Dendritic cell treated with granulocyte-macrophage colony-stimulating factor and Interleukin-4, amounts not matched to agents 40 ng/mL and 50 ng/mL, for 4 days (primary cell): ENCODE measurements around the gene TAF4B.
"Not testable (repeated sequence)": the region's sequence is repeated elsewhere in the genome, so short reads cannot be mapped to it uniquely, and the experiment has no call there.

Source experiments
- H3K27ac Mint-ChIP-seq: one replicate; pipeline ENCODE4 v1.8.0; 2022; ENCODE audit warnings: mild to moderate bottlenecking, mixed read lengths
- H3K27me3 Mint-ChIP-seq: one replicate; pipeline ENCODE4 v1.8.0; 2022; ENCODE audit warnings: mild to moderate bottlenecking, mixed read lengths
- H3K36me3 Mint-ChIP-seq: one replicate; pipeline ENCODE4 v1.8.0; 2022; ENCODE audit warnings: low read depth, mixed read lengths
- H3K4me1 Mint-ChIP-seq: one replicate; pipeline ENCODE4 v1.8.0; 2022; ENCODE audit warnings: low read depth, mixed read lengths
- H3K4me3 Mint-ChIP-seq: one replicate; pipeline ENCODE4 v1.8.0; 2022; ENCODE audit warnings: mild to moderate bottlenecking, moderate library complexity, mixed read lengths
- H3K9me3 Mint-ChIP-seq: one replicate; pipeline ENCODE4 v1.8.0; 2022; ENCODE audit warnings: mixed read lengths
- intact Hi-C: fragments of 100-400 bp; cut with micrococcal nuclease; formaldehyde crosslinking; loops from one replicate; pipeline ENCODE4 v1.15.0; 2022

The TAF4B gene

DNA sequence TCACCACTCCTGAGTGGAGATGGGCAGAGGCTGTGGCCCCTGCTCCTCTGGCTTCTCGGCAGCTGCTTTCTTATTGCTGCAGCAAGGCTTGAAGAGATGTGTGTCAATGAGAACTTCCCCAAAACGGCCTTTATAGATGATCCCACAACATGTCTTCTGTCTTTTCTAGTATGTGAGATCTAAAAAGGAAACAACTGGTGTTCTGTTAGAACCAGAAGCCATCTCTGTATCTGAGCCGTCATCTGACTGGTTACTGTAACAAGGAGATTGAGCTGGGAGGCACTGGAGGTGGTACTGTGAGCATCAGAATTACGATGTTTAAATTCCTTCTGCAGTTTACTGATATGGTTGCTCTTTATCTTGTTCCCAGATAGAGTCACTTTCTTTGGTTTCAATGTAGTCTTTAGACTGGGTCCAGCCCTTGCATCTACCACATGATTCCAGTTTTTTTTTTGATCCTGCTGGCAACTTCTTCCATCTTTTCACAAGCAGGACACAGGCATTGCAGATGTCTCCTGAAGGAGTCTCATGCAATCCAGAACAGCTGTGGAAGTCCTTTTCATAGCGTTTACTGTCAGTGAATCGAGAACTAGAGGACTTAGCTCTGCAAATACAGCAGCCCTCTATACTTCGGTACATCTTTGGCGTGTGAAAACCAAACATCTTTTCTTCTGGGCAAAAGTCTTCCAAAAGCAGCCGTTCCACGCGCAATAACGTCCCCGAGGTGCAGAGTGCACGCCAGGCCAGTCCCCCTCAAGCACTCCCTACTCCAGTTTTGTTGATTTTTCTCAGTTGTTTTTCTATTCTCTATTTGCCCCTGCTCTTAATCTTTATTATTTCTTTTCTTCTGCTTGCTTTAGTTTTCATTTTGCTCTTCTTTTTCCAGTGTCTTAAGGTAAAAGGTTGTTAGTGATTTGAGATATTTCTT is 29.7 kb downstream of the TAF4B start:
- intact Hi-C loops, result no loop called here
- peaks cover 16% of the 10 kb centered on the region for H3K4me1 Mint-ChIP-seq
- no peak overlapping the region for H3K27ac Mint-ChIP-seq
- no peaks in the 10 kb centered on the region for H3K27me3 Mint-ChIP-seq
- H3K9me3 Mint-ChIP-seq, result no peaks in the 10 kb centered on the region
- no peak overlapping the region for H3K4me3 Mint-ChIP-seq
- no peaks in the 10 kb centered on the region for H3K36me3 Mint-ChIP-seq

DNA sequence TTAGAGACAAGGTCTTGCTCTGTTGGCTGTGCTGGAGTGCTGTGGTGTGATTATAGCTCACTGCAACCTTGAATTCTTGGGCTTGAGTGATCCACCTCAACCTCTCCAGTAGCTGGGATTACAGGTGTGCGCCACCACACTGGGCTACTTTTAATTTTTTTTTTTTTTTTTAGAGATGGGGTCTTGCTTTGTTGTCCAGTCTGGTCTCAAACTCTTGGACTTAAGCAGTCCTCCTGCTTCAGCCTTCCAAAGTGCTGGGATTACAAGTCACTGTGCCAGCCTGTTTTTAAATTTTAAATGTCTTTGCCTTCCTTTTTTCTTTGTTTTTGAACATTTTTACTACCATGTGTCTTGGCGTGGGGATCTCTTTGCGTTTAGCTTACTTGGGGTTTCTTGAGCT is 32.5 kb downstream of the TAF4B start:
- Mint-ChIP-seq H3K4me1 (peaks cover 12% of the 10 kb centered on the region), H3K36me3 (no peaks in the 10 kb centered on the region), H3K4me3 (no peak overlapping the region), H3K27me3 (no peaks in the 10 kb centered on the region), H3K27ac (no peak overlapping the region), H3K9me3 (peaks cover 11% of the 10 kb centered on the region)
- intact Hi-C loops, result no loop called here

DNA sequence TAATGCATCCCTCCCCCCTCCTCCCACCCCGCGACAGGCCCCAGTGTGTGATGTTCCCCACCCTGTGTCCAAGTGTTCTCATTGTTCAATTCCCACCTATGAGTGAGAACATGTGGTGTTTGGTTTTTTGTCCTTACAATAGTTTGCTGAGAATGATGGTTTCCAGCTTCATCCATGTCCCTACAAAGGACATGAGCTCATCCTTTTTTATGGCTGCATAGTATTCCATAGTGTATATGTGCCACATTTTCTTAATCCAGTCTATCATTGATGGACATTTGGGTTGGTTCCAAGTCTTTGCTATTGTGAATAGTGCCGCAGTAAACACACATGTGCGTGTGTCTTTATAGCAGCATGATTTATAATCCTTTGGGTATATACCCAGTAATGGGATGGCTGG is 33.2 kb downstream of the TAF4B start:
- Mint-ChIP-seq H3K9me3 (peaks cover 11% of the 10 kb centered on the region), H3K4me1 (peaks cover 12% of the 10 kb centered on the region)
- H3K27ac Mint-ChIP-seq, H3K4me3 Mint-ChIP-seq, intact Hi-C loops, H3K36me3 Mint-ChIP-seq, H3K27me3 Mint-ChIP-seq: not testable (repeated sequence)

DNA sequence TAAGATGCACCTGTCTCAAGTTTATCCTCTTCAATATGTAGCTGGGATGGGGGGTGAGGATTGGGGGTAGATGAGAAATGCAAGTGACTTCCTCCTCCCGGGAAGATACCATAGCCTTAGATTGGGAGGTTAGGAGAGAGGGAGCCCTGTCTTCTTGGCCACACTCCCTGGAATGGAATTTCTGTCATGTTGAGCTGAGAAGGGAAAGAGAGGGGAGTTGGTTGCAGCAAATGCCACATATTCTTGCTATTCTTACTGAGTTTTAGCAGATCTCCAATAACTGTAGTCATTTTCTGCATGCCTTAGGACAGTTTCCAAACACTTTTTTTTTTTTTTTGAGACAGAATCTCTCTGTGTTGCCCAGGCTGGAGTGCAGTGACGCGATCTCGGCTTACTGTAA is 35.9 kb downstream of the TAF4B start:
- Mint-ChIP-seq H3K27me3 (no peaks in the 10 kb centered on the region), H3K27ac (no peak overlapping the region), H3K4me1 (no peaks in the 10 kb centered on the region), H3K9me3 (peaks cover 11% of the 10 kb centered on the region), H3K4me3 (no peak overlapping the region), H3K36me3 (no peaks in the 10 kb centered on the region)
- intact Hi-C loops, result no loop called here

DNA sequence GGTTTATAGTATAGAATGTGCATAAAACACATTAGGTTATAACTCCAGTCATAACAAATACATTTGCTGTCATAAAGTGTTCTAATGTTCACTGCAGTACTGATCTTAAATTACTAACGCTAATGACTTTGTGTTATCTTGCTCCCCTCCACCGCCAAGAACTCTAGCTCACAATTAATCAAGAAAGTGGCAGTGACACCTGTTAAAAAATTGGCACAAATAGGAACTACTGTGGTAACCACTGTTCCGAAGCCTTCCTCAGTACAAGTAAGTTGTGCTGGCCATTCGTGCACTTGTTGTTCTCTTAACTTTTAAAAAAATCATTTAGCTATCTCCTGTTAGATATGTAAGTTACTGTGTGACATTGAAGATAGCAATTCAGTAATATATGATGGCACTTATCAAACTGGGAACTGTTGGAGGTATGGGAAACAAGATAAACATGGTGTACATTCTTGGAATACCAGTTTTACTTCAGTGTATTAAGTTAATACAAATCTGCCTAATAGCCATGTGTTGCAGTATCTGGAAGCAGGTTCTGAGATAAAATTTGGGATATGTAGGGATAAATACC is 41.2 kb downstream of the TAF4B start:
- Mint-ChIP-seq H3K4me1 (no peaks in the 10 kb centered on the region), H3K27ac (no peak overlapping the region), H3K4me3 (no peak overlapping the region), H3K9me3 (no peaks in the 10 kb centered on the region), H3K36me3 (no peaks in the 10 kb centered on the region), H3K27me3 (no peaks in the 10 kb centered on the region)
- intact Hi-C loops, result no loop called here

DNA sequence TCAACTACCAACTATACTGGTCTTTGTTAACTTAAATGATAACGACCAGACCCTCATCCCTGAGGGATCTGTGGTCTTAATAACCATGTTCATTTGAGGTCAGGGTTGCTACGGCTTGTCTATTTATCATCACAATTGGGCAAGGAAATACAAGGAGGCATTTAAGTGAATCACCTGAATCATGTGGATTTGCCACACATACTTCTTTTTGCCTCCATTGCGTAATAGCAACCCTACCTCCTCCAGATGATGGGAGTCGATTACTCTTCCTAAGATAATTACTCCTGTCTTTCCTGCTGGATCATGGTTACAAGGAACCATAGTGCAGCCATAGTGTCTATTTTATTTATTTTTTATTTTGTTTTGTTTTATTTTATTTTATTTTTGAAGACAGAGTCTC is 42.2 kb downstream of the TAF4B start:
- H3K4me1 Mint-ChIP-seq, result no peaks in the 10 kb centered on the region
- H3K36me3 Mint-ChIP-seq, result no peaks in the 10 kb centered on the region
- no peak overlapping the region for H3K4me3 Mint-ChIP-seq
- intact Hi-C loops, result no loop called here
- H3K27me3 Mint-ChIP-seq, result no peaks in the 10 kb centered on the region
- no peak overlapping the region for H3K27ac Mint-ChIP-seq
- no peaks in the 10 kb centered on the region for H3K9me3 Mint-ChIP-seq

DNA sequence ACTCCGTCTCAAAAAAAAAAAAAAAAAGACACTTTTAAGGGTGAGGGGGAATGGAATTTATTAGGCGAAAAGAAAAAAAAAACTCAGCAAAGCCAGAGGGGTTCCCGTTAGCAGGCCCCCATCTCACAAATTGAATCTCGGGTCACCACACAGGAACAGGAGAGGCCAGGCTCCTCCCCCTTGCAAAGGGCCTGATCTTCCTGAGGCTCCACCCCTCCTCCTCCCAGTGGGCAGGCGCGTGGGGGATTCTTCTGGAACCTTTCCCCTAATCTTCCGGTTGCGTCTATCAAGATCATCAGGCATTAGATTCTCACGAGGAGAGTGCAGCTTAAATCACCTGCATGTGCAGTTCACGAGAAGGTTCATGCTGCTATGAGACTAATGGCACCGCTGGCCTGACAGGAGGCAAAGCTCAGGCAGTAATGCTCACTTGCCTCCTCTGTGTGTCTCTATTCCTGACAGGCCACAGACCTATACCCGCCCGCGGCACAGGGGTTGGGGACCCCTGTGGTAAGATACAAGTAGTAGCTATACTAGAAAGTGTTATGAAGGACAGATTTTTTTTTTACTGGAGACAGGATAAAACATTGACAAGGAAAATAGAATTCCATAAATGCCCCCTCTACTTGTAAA is 45.8 kb downstream of the TAF4B start:
- Mint-ChIP-seq H3K4me3 (no peak overlapping the region), H3K27ac (no peak overlapping the region), H3K27me3 (no peaks in the 10 kb centered on the region), H3K9me3 (no peaks in the 10 kb centered on the region), H3K36me3 (no peaks in the 10 kb centered on the region), H3K4me1 (no peaks in the 10 kb centered on the region)
- intact Hi-C loops, result no loop called here

DNA sequence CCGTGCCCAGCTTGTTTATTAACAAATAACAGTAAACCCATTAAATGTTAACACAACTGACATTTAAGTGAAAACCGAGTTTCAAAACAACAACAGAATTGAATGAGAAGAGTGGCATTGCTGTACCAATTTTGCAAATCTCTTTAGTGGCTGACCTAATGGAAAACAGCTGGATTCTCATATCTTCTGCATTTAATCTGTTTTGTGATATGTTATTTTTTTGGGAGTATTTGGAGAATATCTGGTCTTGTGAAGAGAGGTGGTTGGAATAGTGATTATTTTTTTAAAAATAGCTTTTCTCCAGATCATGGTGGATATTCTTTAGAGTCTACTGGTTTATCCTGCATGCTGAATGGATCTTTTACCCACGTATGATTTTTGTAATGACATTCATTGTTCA is 51.1 kb downstream of the TAF4B start:
- H3K4me1 Mint-ChIP-seq, result no peaks in the 10 kb centered on the region
- intact Hi-C loops, result no loop called here
- no peaks in the 10 kb centered on the region for H3K27me3 Mint-ChIP-seq
- no peaks in the 10 kb centered on the region for H3K36me3 Mint-ChIP-seq
- H3K9me3 Mint-ChIP-seq, result no peaks in the 10 kb centered on the region
- H3K4me3 Mint-ChIP-seq, result no peak overlapping the region
- H3K27ac Mint-ChIP-seq, result no peak overlapping the region

DNA sequence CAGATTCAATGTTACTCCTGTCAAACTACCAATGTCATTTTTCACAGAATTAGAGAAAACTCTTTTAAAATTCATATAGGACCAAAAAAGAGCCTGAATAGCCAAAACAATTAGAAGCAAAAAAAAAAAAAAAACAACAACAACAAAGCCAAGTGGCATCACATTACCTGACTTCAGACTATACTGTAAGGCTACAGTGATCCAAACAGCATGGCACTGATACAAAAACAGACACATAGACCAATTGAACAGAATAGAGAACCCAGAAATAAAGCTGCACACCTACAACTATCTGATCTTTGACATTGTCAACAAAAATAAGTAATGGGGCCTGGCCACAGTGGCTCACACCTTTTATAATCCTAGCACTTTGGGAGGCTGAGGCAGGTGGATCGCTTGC is 53.2 kb downstream of the TAF4B start:
- Mint-ChIP-seq H3K4me3 (no peak overlapping the region), H3K4me1 (no peaks in the 10 kb centered on the region), H3K9me3 (no peaks in the 10 kb centered on the region), H3K27me3 (no peaks in the 10 kb centered on the region), H3K27ac (no peak overlapping the region), H3K36me3 (no peaks in the 10 kb centered on the region)
- intact Hi-C loops, result no loop called here

DNA sequence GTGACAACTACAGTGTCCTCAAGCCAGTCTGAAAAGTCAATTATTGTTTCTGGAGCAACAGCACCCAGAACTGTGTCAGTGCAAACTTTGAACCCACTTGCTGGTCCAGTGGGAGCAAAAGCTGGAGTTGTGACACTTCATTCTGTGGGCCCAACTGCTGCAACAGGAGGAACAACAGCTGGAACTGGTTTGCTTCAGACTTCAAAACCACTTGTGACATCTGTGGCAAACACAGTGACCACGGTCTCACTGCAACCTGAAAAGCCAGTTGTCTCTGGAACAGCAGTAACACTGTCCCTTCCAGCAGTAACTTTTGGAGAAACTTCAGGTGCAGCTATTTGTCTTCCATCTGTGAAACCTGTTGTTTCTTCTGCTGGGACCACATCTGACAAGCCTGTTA is 59.8 kb downstream of the TAF4B start:
- no peak overlapping the region for H3K27ac Mint-ChIP-seq
- no peaks in the 10 kb centered on the region for H3K4me1 Mint-ChIP-seq
- H3K36me3 Mint-ChIP-seq, result peaks cover 7% of the 10 kb centered on the region
- H3K9me3 Mint-ChIP-seq, result no peaks in the 10 kb centered on the region
- H3K4me3 Mint-ChIP-seq, result no peak overlapping the region
- no peaks in the 10 kb centered on the region for H3K27me3 Mint-ChIP-seq
- intact Hi-C loops, result no loop called here

DNA sequence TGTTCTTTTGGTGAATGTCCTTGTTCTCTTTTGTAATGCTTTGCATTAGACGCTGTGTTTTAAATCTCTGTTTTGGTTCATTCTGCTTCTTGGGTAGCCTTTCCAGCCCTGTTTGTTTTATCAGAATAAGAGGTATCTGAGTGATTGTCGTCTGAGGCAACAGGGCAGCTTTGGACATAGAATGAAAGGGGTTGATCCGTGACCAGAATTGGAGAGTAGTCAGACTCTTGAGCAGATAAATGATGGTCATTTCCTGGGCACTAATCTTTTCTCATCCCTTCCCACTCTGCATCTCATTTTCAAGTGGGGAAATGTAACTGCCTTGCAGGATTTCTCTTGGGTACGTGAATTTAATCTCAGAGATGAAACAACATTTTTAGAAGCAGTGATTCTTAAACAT is 61.4 kb downstream of the TAF4B start:
- intact Hi-C loops, result no loop called here
- Mint-ChIP-seq H3K27ac (no peak overlapping the region), H3K27me3 (no peaks in the 10 kb centered on the region), H3K4me3 (no peak overlapping the region), H3K36me3 (peaks cover 7% of the 10 kb centered on the region), H3K9me3 (no peaks in the 10 kb centered on the region), H3K4me1 (no peaks in the 10 kb centered on the region)

DNA sequence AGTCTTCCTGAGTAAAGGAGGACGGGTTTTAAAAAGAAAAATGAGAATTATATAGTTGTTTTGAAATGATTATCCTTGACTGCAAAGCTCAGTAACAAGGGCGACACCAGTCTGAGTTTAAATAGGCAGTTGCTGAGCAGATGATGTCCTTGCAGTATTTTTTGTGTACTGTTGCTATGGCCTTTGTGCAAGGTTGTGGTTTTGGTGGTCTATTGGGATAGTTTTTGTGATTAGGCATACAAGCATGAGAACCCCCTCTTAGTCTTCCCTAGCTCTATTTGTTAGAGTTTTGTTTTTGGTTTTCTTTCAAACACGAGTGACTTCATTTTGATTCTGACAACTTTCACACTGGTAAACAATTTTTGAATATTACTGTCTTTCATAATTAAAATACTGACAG is 64.1 kb downstream of the TAF4B start:
- H3K4me3 Mint-ChIP-seq, result no peak overlapping the region
- H3K27ac Mint-ChIP-seq, result no peak overlapping the region

DNA sequence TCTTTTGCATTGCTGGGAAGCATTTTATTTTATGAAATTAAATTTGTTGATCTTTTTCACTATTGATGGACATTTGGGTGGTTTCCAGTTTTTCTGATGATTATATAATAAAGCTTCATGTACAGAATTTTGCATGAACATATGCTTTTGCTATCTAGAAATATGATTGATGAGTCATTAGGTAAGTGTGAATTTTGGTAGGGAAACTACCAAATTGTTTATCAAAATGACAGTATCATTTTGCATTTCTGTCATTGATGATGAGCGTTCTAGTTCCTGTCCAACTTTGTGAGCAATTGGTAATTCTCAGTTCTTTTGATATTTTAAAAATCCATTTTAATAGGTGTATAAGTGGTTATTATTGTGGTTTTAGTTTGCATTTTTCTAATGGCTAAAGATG is 67.7 kb downstream of the TAF4B start:
- H3K9me3 Mint-ChIP-seq, result no peaks in the 10 kb centered on the region
- no peak overlapping the region for H3K4me3 Mint-ChIP-seq
- no peaks in the 10 kb centered on the region for H3K27me3 Mint-ChIP-seq
- H3K27ac Mint-ChIP-seq, result no peak overlapping the region
- no peaks in the 10 kb centered on the region for H3K4me1 Mint-ChIP-seq
- intact Hi-C loops, result no loop called here
- H3K36me3 Mint-ChIP-seq, result no peaks in the 10 kb centered on the region

More for the DNA sequence above, 64.1 kb downstream of the TAF4B start:
- no peaks in the 10 kb centered on the region for H3K9me3 Mint-ChIP-seq
- no peaks in the 10 kb centered on the region for H3K4me1 Mint-ChIP-seq
- intact Hi-C loops, result no loop called here
- no peaks in the 10 kb centered on the region for H3K27me3 Mint-ChIP-seq
- H3K36me3 Mint-ChIP-seq, result peaks cover 7% of the 10 kb centered on the region

DNA sequence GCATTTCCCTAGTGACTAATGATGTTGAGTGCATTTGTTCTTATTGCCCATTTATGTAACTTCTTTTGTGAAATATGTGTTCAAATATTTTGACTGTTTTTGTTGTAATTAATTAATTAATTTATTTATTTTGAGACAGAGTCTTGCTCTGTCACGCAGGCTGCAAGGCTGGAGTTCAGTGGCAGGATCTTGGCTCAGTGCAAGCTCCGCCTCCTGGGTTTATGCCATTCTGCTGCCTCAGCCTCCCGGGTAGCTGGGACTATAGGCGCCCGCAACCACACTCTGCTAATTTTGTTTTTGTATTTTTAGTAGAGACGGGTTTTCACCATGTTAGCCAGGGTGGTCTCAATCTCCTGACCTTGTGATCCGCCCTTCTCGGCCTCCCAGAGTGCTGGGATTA is 71.9 kb downstream of the TAF4B start:
- Mint-ChIP-seq H3K27me3 (no peaks in the 10 kb centered on the region), H3K4me1 (no peaks in the 10 kb centered on the region), H3K36me3 (no peaks in the 10 kb centered on the region), H3K9me3 (no peaks in the 10 kb centered on the region), H3K27ac (no peak overlapping the region), H3K4me3 (no peak overlapping the region)
- intact Hi-C loops, result no loop called here
